Hepatocyte (in vitro differentiated cells): ENCODE data around the gene NOC2L. TPM values are rescaled to one million over a fixed set of nuclear protein-coding genes. Genes with fewer than 3 reads are reported as not detected.

Experiments used
- DNase-seq: peaks from one replicate; pipeline ENCODE4 v3.0.0-alpha.2; 2016; ENCODE audit warnings: low spot score
- H2AFZ ChIP-seq: fragments of 200-600 bp; sonication (generic); 2 replicates; pipeline ENCODE4 v1.6.0; 2016; ENCODE audit warnings: antibody characterized with exemption, mild to moderate bottlenecking
- H3K27ac ChIP-seq: fragments of 200-600 bp; sonication (generic); 2 replicates; pipeline ENCODE4 v1.5.1; 2016; ENCODE audit warnings: mild to moderate bottlenecking
- H3K27me3 ChIP-seq: fragments of 200-600 bp; sonication (generic); 2 replicates; pipeline ENCODE4 v1.6.1; 2016
- H3K36me3 ChIP-seq: fragments of 200-600 bp; sonication (generic); replicated peaks from 2 replicates; pipeline ENCODE4 v1.5.1; 2016; ENCODE audit warnings: low read depth; ENCODE audit not compliant: insufficient read depth
- H3K4me1 ChIP-seq: fragments of 200-600 bp; sonication (generic); 2 replicates; pipeline ENCODE4 v1.5.1; 2016; ENCODE audit warnings: mild to moderate bottlenecking, moderate library complexity; ENCODE audit not compliant: insufficient read depth
- H3K4me2 ChIP-seq: fragments of 200-600 bp; sonication (generic); 2 replicates; pipeline ENCODE4 v1.6.0; 2016
- H3K4me3 ChIP-seq: fragments of 200-600 bp; sonication (generic); 2 replicates; pipeline ENCODE4 v1.5.1; 2016; ENCODE audit warnings: mild to moderate bottlenecking
- H3K79me2 ChIP-seq: fragments of 200-600 bp; sonication (generic); 2 replicates; pipeline ENCODE4 v1.6.0; 2017; ENCODE audit warnings: mild to moderate bottlenecking
- H3K9me2 ChIP-seq: fragments of 200-600 bp; sonication (generic); replicated peaks from 2 replicates; pipeline ENCODE4 v1.6.0; 2017; ENCODE audit warnings: mild to moderate bottlenecking; ENCODE audit not compliant: insufficient read depth
- H3K9me3 ChIP-seq: fragments of 200-600 bp; sonication (generic); 2 replicates; pipeline ENCODE4 v1.5.1; 2016; ENCODE audit warnings: low read depth, mild to moderate bottlenecking
- H4K20me1 ChIP-seq: fragments of 200-600 bp; sonication (generic); 2 replicates; pipeline ENCODE4 v1.6.0; 2016; ENCODE audit warnings: mild to moderate bottlenecking; ENCODE audit not compliant: insufficient read depth, poor library complexity, severe bottlenecking
- CTCF ChIP-seq: fragments of 200-600 bp; sonication (generic); IDR thresholded peaks from 2 replicates; pipeline ENCODE4 v1.5.1; 2016; ENCODE audit warnings: antibody characterized with exemption, mild to moderate bottlenecking; ENCODE audit not compliant: poor library complexity
- EZH2 ChIP-seq: fragments of 200-600 bp; sonication (generic); IDR thresholded peaks from 2 replicates; pipeline ENCODE4 v1.6.1; 2016; ENCODE audit warnings: antibody characterized with exemption, mild to moderate bottlenecking, borderline replicate concordance
- EZH2phosphoT487 ChIP-seq: fragments of 200-600 bp; sonication (generic); IDR thresholded peaks from one replicate; pipeline ENCODE4 v1.6.1; 2018; ENCODE audit warnings: antibody characterized with exemption, mild to moderate bottlenecking, low read depth, moderate library complexity; ENCODE audit not compliant: unreplicated experiment, severe bottlenecking
- WGBS: methylation state at CpG from one replicate; pipeline ENCODE4 v1.1.6; 2016; ENCODE audit warnings: low lambda C conversion rate; ENCODE audit errors: missing lambda C conversion rate; 5-methylcytosine and 5-hydroxymethylcytosine counted together
- polyA plus RNA-seq: library from polyadenylated mRNA; unstranded; fragments of >200 nt; fragmentation: Nextera tagmentation; extraction: Ambion mirVana; gene quantifications from 2 replicates; pipeline ENCODE4 v1.2.1, GENCODE V29; 2016
- total RNA-seq: library from RNA; depleted of rRNA; stranded (reverse); fragments of >200 nt; gene quantifications from 2 replicates; pipeline ENCODE4 v1.2.3, GENCODE V29; 2014

NOC2L gene
- total and polyA plus RNA-seq, 2 experiments from 2014 or later, result 44.3 to 66.6 TPM

- H3K4me2 ChIP-seq, result no peak overlapping the region
- no peak for DNase-seq
- peaks cover 1% of the 10 kb centered on the region for H3K4me1 ChIP-seq
- no peak for TF ChIP-seq EZH2
- no peak for TF ChIP-seq CTCF
- no peak for TF ChIP-seq EZH2phosphoT487
- peaks cover 5% of the 10 kb centered on the region for H3K27me3 ChIP-seq
- no peaks in the 10 kb centered on the region for H4K20me1 ChIP-seq
- H3K27ac ChIP-seq, result no peak overlapping the region
- H3K36me3 ChIP-seq, result no peaks in the 10 kb centered on the region
- no peaks in the 10 kb centered on the region for H3K9me3 ChIP-seq
- H2AFZ ChIP-seq, result no peak overlapping the region
- WGBS, result 86% methylated on average over 33 of the region's 35 CpGs
- H3K9me2 ChIP-seq, result no peaks in the 10 kb centered on the region
- no peak overlapping the region for H3K4me3 ChIP-seq
- H3K79me2 ChIP-seq, result no peaks in the 10 kb centered on the region
Measured at GRCh38 chr1:980602-981395, 21.7 kb upstream of the NOC2L start.

GRCh38 chr1:980137-980571, 21.1 kb upstream of the NOC2L start:
- H2AFZ ChIP-seq, result no peak overlapping the region
- no peaks in the 10 kb centered on the region for H3K36me3 ChIP-seq
- H3K27ac ChIP-seq, result no peak overlapping the region
- WGBS, result 84% methylated on average over 12 of the region's 13 CpGs
- H3K4me3 ChIP-seq, result no peak overlapping the region
- no peak for DNase-seq
- H3K9me2 ChIP-seq, result no peaks in the 10 kb centered on the region
- peaks cover 3% of the 10 kb centered on the region for H3K4me1 ChIP-seq
- H3K4me2 ChIP-seq, result no peak overlapping the region
- H4K20me1 ChIP-seq, result no peaks in the 10 kb centered on the region
- H3K9me3 ChIP-seq, result no peaks in the 10 kb centered on the region
- H3K27me3 ChIP-seq, result peaks cover 1% of the 10 kb centered on the region
- H3K79me2 ChIP-seq, result no peaks in the 10 kb centered on the region
- no peak for TF ChIP-seq EZH2phosphoT487
- no peak for TF ChIP-seq CTCF
- TF ChIP-seq EZH2, result no peak

- no peak overlapping the region for H2AFZ ChIP-seq
- no peaks in the 10 kb centered on the region for H3K27me3 ChIP-seq
Measured at GRCh38 chr1:979744-980072, 20.7 kb upstream of the NOC2L start.

More at GRCh38 chr1:979744-980072, 20.7 kb upstream of the NOC2L start:
- H4K20me1 ChIP-seq, result no peaks in the 10 kb centered on the region
- no peak overlapping the region for H3K4me3 ChIP-seq
- WGBS, result 96% methylated on average over 9 of the region's 9 CpGs
- no peak overlapping the region for H3K4me2 ChIP-seq
- no peak for DNase-seq
- no peak for TF ChIP-seq EZH2
- no peak for TF ChIP-seq CTCF
- no peak for TF ChIP-seq EZH2phosphoT487
- no peaks in the 10 kb centered on the region for H3K9me3 ChIP-seq
- H3K36me3 ChIP-seq, result no peaks in the 10 kb centered on the region
- H3K9me2 ChIP-seq, result no peaks in the 10 kb centered on the region
- H3K4me1 ChIP-seq, result peaks cover 3% of the 10 kb centered on the region
- H3K79me2 ChIP-seq, result no peaks in the 10 kb centered on the region
- no peak overlapping the region for H3K27ac ChIP-seq
